ENCODE data around the gene TP53AIP1.

GRCh38 chr11:128981254-128981653 is 38.6 kb upstream of the TP53AIP1 start:
- no peak for TF ChIP-seq POLR2A (IDR thresholded peaks at IDR 0.05)
- no peak for TF ChIP-seq CTCF (IDR thresholded peaks at IDR 0.05)
- no peak for TF ChIP-seq EP300 (IDR thresholded peaks at IDR 0.05)

All from ovary (tissue), 3 donors.